PFSK-1 (cell line): ENCODE results near the gene EGLN3.

Experiments
- POLR2AphosphoS5 ChIP-seq: IDR thresholded peaks from 2 replicates; pipeline ENCODE4 v1.6.1; 2012; ENCODE audit warnings: low read depth, mild to moderate bottlenecking, control low read depth, low read length, moderate library complexity
- TAF1 ChIP-seq: IDR thresholded peaks from 2 replicates; pipeline ENCODE4 v1.6.1; 2012; ENCODE audit warnings: low read length, control low read depth, borderline replicate concordance; ENCODE audit not compliant: insufficient read depth
- TF ChIP-seq, protein P1 (sequence below), 2 experiments: IDR thresholded peaks; 2 replicates each; pipeline versions ENCODE4 v1.6.1 to v1.8.0; 2011 to 2012; ENCODE audit warnings: low read depth in 2 of 2, low read length in 2 of 2, control low read depth in 1 of 2, inconsistent platforms in 1 of 2, mild to moderate bottlenecking in 1 of 2, moderate library complexity in 1 of 2; ENCODE audit not compliant: insufficient read depth in 1 of 2

DNA sequence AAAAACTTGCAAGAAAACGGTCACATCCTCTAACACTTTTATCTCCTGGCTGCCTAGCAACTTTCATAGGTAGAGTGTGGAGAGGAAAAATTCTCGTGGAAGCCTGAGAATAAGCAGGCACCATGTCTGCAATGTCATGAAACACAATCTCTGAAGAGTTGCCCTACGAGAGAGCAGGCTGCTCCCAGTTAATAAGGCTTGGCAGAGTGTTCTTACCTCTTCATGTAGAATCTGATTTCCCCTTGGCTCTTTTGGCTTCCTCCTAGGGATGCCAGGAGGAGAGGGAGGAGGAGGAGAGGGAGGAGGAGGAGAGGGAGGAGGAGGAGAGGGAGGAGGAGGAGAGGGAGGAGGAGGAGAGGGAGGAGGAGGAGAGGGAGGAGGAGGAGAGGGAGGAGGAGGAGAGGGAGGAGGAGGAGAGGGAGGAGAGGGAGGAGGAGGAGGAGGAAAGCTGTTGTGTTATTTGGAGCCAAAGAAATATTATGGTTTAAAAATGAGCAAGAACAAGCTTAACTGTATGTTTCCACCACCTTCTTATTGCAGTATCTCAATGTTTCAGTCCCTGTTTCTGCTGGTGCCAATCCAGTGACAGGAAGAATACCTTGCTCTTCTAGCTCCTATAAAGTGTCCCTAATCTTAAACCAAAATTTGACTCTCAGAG, 52.9 kb downstream of the EGLN3 start:
- TF ChIP-seq, protein P1, sequence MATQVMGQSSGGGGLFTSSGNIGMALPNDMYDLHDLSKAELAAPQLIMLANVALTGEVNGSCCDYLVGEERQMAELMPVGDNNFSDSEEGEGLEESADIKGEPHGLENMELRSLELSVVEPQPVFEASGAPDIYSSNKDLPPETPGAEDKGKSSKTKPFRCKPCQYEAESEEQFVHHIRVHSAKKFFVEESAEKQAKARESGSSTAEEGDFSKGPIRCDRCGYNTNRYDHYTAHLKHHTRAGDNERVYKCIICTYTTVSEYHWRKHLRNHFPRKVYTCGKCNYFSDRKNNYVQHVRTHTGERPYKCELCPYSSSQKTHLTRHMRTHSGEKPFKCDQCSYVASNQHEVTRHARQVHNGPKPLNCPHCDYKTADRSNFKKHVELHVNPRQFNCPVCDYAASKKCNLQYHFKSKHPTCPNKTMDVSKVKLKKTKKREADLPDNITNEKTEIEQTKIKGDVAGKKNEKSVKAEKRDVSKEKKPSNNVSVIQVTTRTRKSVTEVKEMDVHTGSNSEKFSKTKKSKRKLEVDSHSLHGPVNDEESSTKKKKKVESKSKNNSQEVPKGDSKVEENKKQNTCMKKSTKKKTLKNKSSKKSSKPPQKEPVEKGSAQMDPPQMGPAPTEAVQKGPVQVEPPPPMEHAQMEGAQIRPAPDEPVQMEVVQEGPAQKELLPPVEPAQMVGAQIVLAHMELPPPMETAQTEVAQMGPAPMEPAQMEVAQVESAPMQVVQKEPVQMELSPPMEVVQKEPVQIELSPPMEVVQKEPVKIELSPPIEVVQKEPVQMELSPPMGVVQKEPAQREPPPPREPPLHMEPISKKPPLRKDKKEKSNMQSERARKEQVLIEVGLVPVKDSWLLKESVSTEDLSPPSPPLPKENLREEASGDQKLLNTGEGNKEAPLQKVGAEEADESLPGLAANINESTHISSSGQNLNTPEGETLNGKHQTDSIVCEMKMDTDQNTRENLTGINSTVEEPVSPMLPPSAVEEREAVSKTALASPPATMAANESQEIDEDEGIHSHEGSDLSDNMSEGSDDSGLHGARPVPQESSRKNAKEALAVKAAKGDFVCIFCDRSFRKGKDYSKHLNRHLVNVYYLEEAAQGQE (IDR thresholded peaks at IDR 0.05; ENCODE audit: insufficient read depth in 1 of 2, low read depth in 2 of 2, low read length in 2 of 2): no peak
- TF ChIP-seq TAF1: no peak
- no peak for TF ChIP-seq POLR2AphosphoS5
